ENCODE measurements around the gene IFNA17. TPM values are rescaled to one million over a fixed set of nuclear protein-coding genes. Genes with fewer than 3 reads are reported as not detected.
"Not testable (repeated sequence)": the region's sequence is repeated elsewhere in the genome, so short reads cannot be mapped to it uniquely, and the experiment has no call there.

Gene IFNA17
- total RNA-seq, 1 experiment from 2014 or later: not detected

DNA sequence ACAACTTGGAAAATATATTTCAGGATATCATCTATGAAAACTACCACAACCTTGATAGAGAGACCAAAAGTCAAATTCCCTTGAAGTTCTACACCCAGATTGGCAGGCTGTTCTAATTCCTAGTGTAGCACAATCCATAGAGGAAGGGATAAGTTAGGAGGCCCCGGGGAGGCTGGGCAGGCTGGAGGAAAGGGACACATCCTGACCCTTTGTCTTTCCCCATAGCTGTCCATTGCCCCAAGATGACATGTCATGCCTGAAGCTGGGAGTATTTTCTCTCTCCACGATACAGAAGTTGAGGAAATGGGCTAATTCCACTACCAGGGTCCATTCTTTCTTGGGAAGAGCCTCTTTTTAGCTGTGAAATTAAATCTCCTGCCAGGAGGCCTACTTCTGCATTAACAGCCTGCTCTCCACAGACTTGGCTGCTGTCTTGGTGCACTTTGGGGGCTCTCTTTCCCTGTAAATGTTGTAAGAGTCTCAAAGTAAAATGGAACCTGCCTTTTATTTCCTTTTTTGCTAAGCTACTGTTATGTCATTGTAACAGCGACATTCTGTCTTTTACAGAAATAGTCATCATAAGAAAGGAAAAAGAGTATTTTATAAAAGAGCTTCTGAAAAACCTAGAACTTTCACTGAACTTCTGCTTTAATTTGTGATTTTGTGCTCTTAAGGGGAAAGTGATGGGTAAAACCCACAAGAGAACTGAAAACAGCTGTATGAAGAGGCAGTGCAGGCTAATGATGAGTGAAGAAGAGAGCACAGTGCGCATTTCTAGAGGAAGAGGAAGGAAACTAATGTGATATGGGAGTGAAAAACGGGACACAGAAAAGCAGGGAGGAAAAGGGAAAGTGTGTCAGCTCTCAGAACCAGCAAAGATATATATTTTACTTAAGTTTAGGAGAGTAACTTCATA lies 14.4 kb downstream of the IFNA17 start:
- H3K9me3 ChIP-seq (ENCODE audit: low read length); H3K79me2 ChIP-seq (ENCODE audit: low read length); H4K20me1 ChIP-seq (ENCODE audit: low read length); H3F3A ChIP-seq (ENCODE audit: low read length, unreplicated experiment); H3K4me1 ChIP-seq (ENCODE audit: insufficient read depth, low read length); H3K27me3 ChIP-seq (ENCODE audit: low read length); H3K9me2 ChIP-seq (replicated peaks; ENCODE audit: low read length); H2AFZ ChIP-seq (ENCODE audit: low read length); H3K9ac ChIP-seq (ENCODE audit: low read length); H3K4me2 ChIP-seq (ENCODE audit: low read length); H3K36me3 ChIP-seq (ENCODE audit: low read depth, low read length); H3K27ac ChIP-seq (ENCODE audit: low read length); intact Hi-C loops (cut with micrococcal nuclease); BruUV-seq (replicated peaks); POLR2A ChIA-PET (ENCODE audit: unreplicated experiment); H3K4me3 ChIP-seq (ENCODE audit: low read length): not testable (repeated sequence)
- TF ChIP-seq, protein P1, sequence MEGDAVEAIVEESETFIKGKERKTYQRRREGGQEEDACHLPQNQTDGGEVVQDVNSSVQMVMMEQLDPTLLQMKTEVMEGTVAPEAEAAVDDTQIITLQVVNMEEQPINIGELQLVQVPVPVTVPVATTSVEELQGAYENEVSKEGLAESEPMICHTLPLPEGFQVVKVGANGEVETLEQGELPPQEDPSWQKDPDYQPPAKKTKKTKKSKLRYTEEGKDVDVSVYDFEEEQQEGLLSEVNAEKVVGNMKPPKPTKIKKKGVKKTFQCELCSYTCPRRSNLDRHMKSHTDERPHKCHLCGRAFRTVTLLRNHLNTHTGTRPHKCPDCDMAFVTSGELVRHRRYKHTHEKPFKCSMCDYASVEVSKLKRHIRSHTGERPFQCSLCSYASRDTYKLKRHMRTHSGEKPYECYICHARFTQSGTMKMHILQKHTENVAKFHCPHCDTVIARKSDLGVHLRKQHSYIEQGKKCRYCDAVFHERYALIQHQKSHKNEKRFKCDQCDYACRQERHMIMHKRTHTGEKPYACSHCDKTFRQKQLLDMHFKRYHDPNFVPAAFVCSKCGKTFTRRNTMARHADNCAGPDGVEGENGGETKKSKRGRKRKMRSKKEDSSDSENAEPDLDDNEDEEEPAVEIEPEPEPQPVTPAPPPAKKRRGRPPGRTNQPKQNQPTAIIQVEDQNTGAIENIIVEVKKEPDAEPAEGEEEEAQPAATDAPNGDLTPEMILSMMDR (conservative IDR thresholded peaks at IDR 0.05; ENCODE audit: low read depth, low read length): peak; percentile 55
- DNase-seq (peak; percentile 23), ATAC-seq (0 out of 2 replicates have a peak, but pooled peaks have one; percentile 20)
- CTCF ChIA-PET: interaction anchor here (0.7 kb wide), 1 partner anchor 18 kb away, joined by 6 read pairs; no protein-coding TSS in a partner anchor

DNA sequence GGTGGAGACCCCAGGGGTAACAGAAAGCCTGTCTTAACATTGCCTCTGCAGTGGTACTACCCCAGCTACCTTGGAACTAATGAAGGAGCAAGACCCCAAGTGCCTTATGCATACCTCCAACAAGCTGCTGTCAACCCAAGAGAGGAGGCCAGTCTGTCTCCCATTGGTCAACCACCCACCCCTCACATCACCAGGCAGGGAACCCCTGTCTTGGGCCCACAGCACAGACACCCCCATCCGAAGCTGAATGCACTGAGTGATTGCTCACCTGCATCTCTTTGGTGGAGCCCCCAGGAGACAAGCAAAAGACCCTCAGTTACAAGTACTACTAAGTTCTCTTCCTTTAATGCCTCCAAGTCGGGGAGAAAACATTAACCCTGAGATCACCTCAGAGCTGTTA lies 15.9 kb downstream of the IFNA17 start:
- intact Hi-C loops (cut with micrococcal nuclease); H3K4me1 ChIP-seq (ENCODE audit: insufficient read depth, low read length): not testable (repeated sequence)

DNA sequence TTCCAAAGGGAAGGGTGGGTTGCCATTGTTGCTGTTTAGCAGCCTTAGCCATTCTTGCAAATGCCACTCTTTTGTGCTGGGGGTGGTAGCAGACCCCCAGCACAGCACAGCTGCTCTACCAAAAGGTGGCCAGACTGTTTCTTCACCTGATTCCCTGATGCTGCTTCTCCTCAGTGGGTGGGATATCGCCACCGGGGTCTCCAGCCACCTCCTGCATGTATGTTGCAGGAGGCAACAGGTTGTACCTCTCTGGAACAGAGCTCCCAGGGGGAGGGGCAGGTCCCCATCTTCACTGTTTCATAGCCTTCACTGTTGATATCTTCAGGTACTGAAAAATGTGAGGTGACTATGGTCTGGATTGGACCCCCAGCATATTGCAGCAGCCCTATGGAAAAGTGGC lies 17.2 kb downstream of the IFNA17 start:
- H3K79me2 ChIP-seq (ENCODE audit: low read length); H3K4me1 ChIP-seq (ENCODE audit: insufficient read depth, low read length); H4K20me1 ChIP-seq (ENCODE audit: low read length); H3K4me3 ChIP-seq (ENCODE audit: low read length); ATAC-seq; H3K27me3 ChIP-seq (ENCODE audit: low read length); H3F3A ChIP-seq (ENCODE audit: low read length, unreplicated experiment); intact Hi-C loops (cut with micrococcal nuclease); H3K4me2 ChIP-seq (ENCODE audit: low read length); H3K9ac ChIP-seq (ENCODE audit: low read length); H3K9me3 ChIP-seq (ENCODE audit: low read length); H2AFZ ChIP-seq (ENCODE audit: low read length); POLR2A ChIA-PET (ENCODE audit: unreplicated experiment); H3K9me2 ChIP-seq (replicated peaks; ENCODE audit: low read length); CTCF ChIA-PET; BruUV-seq (replicated peaks); DNase-seq; H3K27ac ChIP-seq (ENCODE audit: low read length); H3K36me3 ChIP-seq (ENCODE audit: low read depth, low read length): not testable (repeated sequence)

More for the DNA sequence above, 15.9 kb downstream of the IFNA17 start:
- H2AFZ ChIP-seq (ENCODE audit: low read length); ATAC-seq; H3K9ac ChIP-seq (ENCODE audit: low read length); BruUV-seq (replicated peaks); H3K9me2 ChIP-seq (replicated peaks; ENCODE audit: low read length); H4K20me1 ChIP-seq (ENCODE audit: low read length); H3K4me3 ChIP-seq (ENCODE audit: low read length); H3K9me3 ChIP-seq (ENCODE audit: low read length); H3F3A ChIP-seq (ENCODE audit: low read length, unreplicated experiment); POLR2A ChIA-PET (ENCODE audit: unreplicated experiment); CTCF ChIA-PET; H3K27ac ChIP-seq (ENCODE audit: low read length); H3K79me2 ChIP-seq (ENCODE audit: low read length); DNase-seq; H3K4me2 ChIP-seq (ENCODE audit: low read length); H3K36me3 ChIP-seq (ENCODE audit: low read depth, low read length); H3K27me3 ChIP-seq (ENCODE audit: low read length): not testable (repeated sequence)

DNA sequence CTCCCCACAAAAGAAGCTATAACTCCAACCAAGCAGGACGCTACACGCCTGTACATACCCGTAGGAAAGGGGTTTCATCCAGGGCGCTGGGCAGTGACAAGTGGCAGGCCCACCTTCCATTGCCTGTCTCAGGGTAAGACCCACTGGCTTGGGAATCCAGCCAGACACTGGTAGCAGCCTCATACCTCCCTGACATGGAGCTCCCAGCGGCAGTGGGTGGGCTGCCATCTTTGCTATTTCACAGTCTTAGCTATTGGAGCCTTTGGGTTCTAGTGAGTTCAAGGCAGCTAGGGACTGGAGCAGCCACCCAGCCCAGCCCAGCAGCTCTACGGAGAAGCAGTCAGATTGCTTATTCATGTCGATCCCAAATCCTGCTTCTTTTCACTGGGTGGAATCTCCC lies 17.7 kb downstream of the IFNA17 start:
- H3K9ac ChIP-seq (ENCODE audit: low read length): no peak overlapping the region
- H3K27me3 ChIP-seq (ENCODE audit: low read length): no peaks in the 10 kb centered on the region
- CTCF ChIA-PET: no interaction called here
- ATAC-seq: no peak
- H3K4me2 ChIP-seq (ENCODE audit: low read length): no peak overlapping the region
- no peaks in the 10 kb centered on the region for H3K9me3 ChIP-seq (ENCODE audit: low read length)
- TF ChIP-seq EZH2 (IDR thresholded peaks at IDR 0.05; ENCODE audit: low read length, unreplicated experiment) (no peak), EZH2phosphoT487 (IDR thresholded peaks at IDR 0.05; ENCODE audit: borderline replicate concordance, low read length) (no peak)
- TF ChIP-seq, protein P1 (conservative IDR thresholded peaks at IDR 0.05; ENCODE audit: low read depth, low read length): no peak
- no peaks in the 10 kb centered on the region for H3F3A ChIP-seq (ENCODE audit: low read length, unreplicated experiment)
- POLR2A ChIA-PET (ENCODE audit: unreplicated experiment): no interaction called here
- H3K4me1 ChIP-seq (ENCODE audit: insufficient read depth, low read length): no peaks in the 10 kb centered on the region
- H3K36me3 ChIP-seq (ENCODE audit: low read depth, low read length): no peaks in the 10 kb centered on the region
- BruUV-seq (replicated peaks): no TSS peak
- DNase-seq: no peak
- H3K27ac ChIP-seq (ENCODE audit: low read length): no peak overlapping the region
- H3K79me2 ChIP-seq (ENCODE audit: low read length): no peaks in the 10 kb centered on the region
- H3K4me3 ChIP-seq (ENCODE audit: low read length): no peak overlapping the region
- H4K20me1 ChIP-seq (ENCODE audit: low read length): no peaks in the 10 kb centered on the region
- no peak overlapping the region for H2AFZ ChIP-seq (ENCODE audit: low read length)
- intact Hi-C loops (cut with micrococcal nuclease): no loop called here
- no peaks in the 10 kb centered on the region for H3K9me2 ChIP-seq (replicated peaks; ENCODE audit: low read length)

DNA sequence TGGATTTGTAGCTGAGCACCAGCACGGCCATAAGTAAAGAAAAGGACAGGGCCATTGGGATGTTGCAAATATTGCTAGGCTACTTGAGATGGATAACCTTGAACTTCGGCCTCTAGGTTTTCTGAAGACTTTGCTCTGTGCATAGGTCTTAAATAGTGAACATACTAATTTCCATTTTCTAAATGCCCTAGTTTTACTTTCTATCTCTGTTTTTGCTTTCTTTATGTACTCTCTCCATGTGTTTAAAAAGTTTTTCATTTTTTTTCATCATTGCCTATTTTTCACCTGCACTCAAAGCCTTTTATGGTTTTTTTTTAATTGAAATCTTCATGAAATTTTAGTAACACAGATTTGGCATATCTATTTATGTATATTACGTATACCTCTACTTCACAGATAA lies 21.0 kb downstream of the IFNA17 start, which contains the start of gene IFNA10:
Gene IFNA10 (minus strand): TSS at position 101 of the 400 bp plus-strand sequence. CDS start 46 bp downstream, at position 55.
- H2AFZ ChIP-seq (ENCODE audit: low read length); H3K9ac ChIP-seq (ENCODE audit: low read length); H3K27me3 ChIP-seq (ENCODE audit: low read length); intact Hi-C loops (cut with micrococcal nuclease); H3K4me2 ChIP-seq (ENCODE audit: low read length); H3K27ac ChIP-seq (ENCODE audit: low read length); H3K9me3 ChIP-seq (ENCODE audit: low read length); ATAC-seq; POLR2A ChIA-PET (ENCODE audit: unreplicated experiment); H3K9me2 ChIP-seq (replicated peaks; ENCODE audit: low read length); H4K20me1 ChIP-seq (ENCODE audit: low read length); DNase-seq; BruUV-seq (replicated peaks); H3K36me3 ChIP-seq (ENCODE audit: low read depth, low read length); CTCF ChIA-PET; H3F3A ChIP-seq (ENCODE audit: low read length, unreplicated experiment); H3K79me2 ChIP-seq (ENCODE audit: low read length); H3K4me1 ChIP-seq (ENCODE audit: insufficient read depth, low read length); H3K4me3 ChIP-seq (ENCODE audit: low read length): not testable (repeated sequence)

Data from PC-3 (cell line).